Smooth muscle cell (in vitro differentiated cells): Measurements from ENCODE around the gene MGMT. TPM values are rescaled to one million over a fixed set of nuclear protein-coding genes. Genes with fewer than 3 reads are reported as not detected.

ENCODE experiments used
- DNase-seq: peaks from one replicate; lab custom pipeline; 2025; ENCODE audit not compliant: unreplicated experiment; lab: John Stamatoyannopoulos, UW
- H2AFZ ChIP-seq: fragments of 200-600 bp; sonication (generic); 2 replicates; pipeline ENCODE4 v1.6.0; 2016; ENCODE audit warnings: antibody characterized with exemption, low read depth, mild to moderate bottlenecking
- H3F3A ChIP-seq: fragments of 200-600 bp; sonication (generic); 2 replicates; pipeline ENCODE4 v1.6.0; 2017; ENCODE audit warnings: antibody characterized with exemption, low read depth
- H3K27ac ChIP-seq: fragments of 200-600 bp; sonication (generic); 2 replicates; pipeline ENCODE4 v1.5.1; 2016; ENCODE audit warnings: low read depth, mild to moderate bottlenecking
- H3K27me3 ChIP-seq: fragments of 200-600 bp; sonication (generic); 2 replicates; pipeline ENCODE4 v1.6.1; 2016; ENCODE audit warnings: low read depth, mild to moderate bottlenecking
- H3K36me3 ChIP-seq: fragments of 200-600 bp; sonication (generic); 2 replicates; pipeline ENCODE4 v1.5.1; 2016; ENCODE audit warnings: low read depth
- H3K4me1 ChIP-seq: fragments of 200-600 bp; sonication (generic); 2 replicates; pipeline ENCODE4 v1.5.1; 2016; ENCODE audit warnings: low read depth
- H3K4me2 ChIP-seq: fragments of 200-600 bp; sonication (generic); 2 replicates; pipeline ENCODE4 v1.6.0; 2016; ENCODE audit warnings: mild to moderate bottlenecking
- H3K4me3 ChIP-seq: fragments of 200-600 bp; sonication (generic); 2 replicates; pipeline ENCODE4 v1.5.1; 2016; ENCODE audit warnings: mild to moderate bottlenecking
- H3K79me2 ChIP-seq: fragments of 200-600 bp; sonication (generic); 2 replicates; pipeline ENCODE4 v1.6.0; 2016; ENCODE audit warnings: low read depth, mild to moderate bottlenecking
- H3K9ac ChIP-seq: fragments of 200-600 bp; sonication (generic); 2 replicates; pipeline ENCODE4 v1.6.0; 2016; ENCODE audit warnings: low read depth
- H3K9me3 ChIP-seq: fragments of 200-600 bp; sonication (generic); replicated peaks from 2 replicates; pipeline ENCODE4 v1.5.1; 2016; ENCODE audit warnings: low read depth
- H4K20me1 ChIP-seq: fragments of 200-600 bp; sonication (generic); 2 replicates; pipeline ENCODE4 v1.6.0; 2016; ENCODE audit warnings: low read depth
- WGBS: methylation state at CpG from one replicate; pipeline ENCODE4 v1.1.7; 2016; ENCODE audit warnings: low lambda C conversion rate; 5-methylcytosine and 5-hydroxymethylcytosine counted together
- polyA plus RNA-seq: library from polyadenylated mRNA; unstranded; fragments of >200 nt; fragmentation: Nextera tagmentation; extraction: Ambion mirVana; gene quantifications from 2 replicates; pipeline ENCODE4 v1.2.1, GENCODE V29; 2016
- total RNA-seq: library from RNA; depleted of rRNA; stranded (reverse); fragments of >200 nt; gene quantifications from 2 replicates; pipeline ENCODE4 v1.2.3, GENCODE V29; 2014
- TF ChIP-seq, protein P1 (sequence below): fragments of 200-600 bp; sonication (generic); IDR thresholded peaks from 2 replicates; pipeline ENCODE4 v1.5.1; 2017; ENCODE audit warnings: borderline replicate concordance, mild to moderate bottlenecking, antibody characterized with exemption; ENCODE audit not compliant: insufficient read depth, poor library complexity, severe bottlenecking

Gene MGMT
- total and polyA plus RNA-seq, 2 experiments from 2014 or later, result 21.0 to 33.0 TPM

DNA sequence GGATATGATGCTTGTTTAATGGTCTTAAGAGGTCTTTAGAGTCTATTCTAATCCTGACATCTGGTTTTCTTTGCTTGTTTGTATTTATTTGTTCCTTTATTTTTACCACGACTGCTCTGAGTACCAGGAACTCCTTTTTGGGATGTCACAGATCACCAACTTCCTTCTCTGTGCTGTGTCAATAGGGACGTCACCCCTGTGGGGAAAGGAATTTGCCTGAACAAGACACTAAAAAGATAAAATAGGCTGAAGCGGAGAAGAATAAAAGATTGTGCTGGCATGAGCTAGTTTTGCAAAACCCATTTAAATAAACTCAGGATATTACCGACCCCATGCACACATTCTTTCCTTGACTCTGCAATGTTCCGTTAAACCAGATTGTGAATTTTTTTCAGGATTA is 27.7 kb downstream of the MGMT start:
- peaks cover 16% of the 10 kb centered on the region for H3F3A ChIP-seq
- peaks cover 17% of the 10 kb centered on the region for H3K9me3 ChIP-seq
- H3K27ac ChIP-seq, result peak overlapping the region; percentile 62
- H2AFZ ChIP-seq, result no peak overlapping the region
- TF ChIP-seq, protein P1, sequence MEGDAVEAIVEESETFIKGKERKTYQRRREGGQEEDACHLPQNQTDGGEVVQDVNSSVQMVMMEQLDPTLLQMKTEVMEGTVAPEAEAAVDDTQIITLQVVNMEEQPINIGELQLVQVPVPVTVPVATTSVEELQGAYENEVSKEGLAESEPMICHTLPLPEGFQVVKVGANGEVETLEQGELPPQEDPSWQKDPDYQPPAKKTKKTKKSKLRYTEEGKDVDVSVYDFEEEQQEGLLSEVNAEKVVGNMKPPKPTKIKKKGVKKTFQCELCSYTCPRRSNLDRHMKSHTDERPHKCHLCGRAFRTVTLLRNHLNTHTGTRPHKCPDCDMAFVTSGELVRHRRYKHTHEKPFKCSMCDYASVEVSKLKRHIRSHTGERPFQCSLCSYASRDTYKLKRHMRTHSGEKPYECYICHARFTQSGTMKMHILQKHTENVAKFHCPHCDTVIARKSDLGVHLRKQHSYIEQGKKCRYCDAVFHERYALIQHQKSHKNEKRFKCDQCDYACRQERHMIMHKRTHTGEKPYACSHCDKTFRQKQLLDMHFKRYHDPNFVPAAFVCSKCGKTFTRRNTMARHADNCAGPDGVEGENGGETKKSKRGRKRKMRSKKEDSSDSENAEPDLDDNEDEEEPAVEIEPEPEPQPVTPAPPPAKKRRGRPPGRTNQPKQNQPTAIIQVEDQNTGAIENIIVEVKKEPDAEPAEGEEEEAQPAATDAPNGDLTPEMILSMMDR, result no peak
- no peak for DNase-seq
- H3K4me2 ChIP-seq, result peak overlapping the region; percentile 67
- peaks cover 6% of the 10 kb centered on the region for H4K20me1 ChIP-seq
- no peaks in the 10 kb centered on the region for H3K27me3 ChIP-seq
- peaks cover 5% of the 10 kb centered on the region for H3K36me3 ChIP-seq
- H3K79me2 ChIP-seq, result peaks cover 11% of the 10 kb centered on the region
- no peak overlapping the region for H3K9ac ChIP-seq
- H3K4me3 ChIP-seq, result no peak overlapping the region
- H3K4me1 ChIP-seq, result peaks cover 23% of the 10 kb centered on the region
- WGBS, result 11% methylated on average over 5 of the region's 5 CpGs

DNA sequence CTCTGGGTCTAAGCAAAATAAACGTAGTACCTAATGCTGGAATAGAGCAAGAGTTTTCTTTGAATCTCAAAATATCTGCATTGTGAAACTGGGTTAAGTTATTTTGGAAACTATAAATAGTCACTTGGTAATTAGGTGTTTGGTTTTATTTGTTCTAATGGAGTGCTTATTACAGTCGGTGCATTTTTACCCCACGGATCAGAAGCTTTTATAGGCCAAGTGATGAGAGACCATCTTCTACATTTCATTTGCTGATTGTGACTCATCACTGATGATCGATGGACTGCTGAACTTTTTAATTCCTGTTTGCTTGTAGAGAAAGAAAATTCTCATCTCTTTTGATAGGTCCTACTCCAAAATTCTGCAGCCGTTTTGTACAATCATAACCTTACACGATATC is 28.2 kb downstream of the MGMT start:
- Histone ChIP-seq H3K79me2 (peaks cover 8% of the 10 kb centered on the region), H3F3A (peaks cover 16% of the 10 kb centered on the region), H3K9ac (no peak overlapping the region), H3K27me3 (no peaks in the 10 kb centered on the region), H4K20me1 (peaks cover 6% of the 10 kb centered on the region), H3K27ac (peak overlapping the region; percentile 62), H2AFZ (no peak overlapping the region), H3K4me2 (peak overlapping the region; percentile 67), H3K36me3 (peaks cover 5% of the 10 kb centered on the region), H3K4me3 (no peak overlapping the region), H3K9me3 (peaks cover 12% of the 10 kb centered on the region), H3K4me1 (peaks cover 23% of the 10 kb centered on the region)
- DNase-seq, result no peak
- TF ChIP-seq, protein P1, result no peak
- WGBS, result 43% methylated on average over 6 of the region's 6 CpGs

DNA sequence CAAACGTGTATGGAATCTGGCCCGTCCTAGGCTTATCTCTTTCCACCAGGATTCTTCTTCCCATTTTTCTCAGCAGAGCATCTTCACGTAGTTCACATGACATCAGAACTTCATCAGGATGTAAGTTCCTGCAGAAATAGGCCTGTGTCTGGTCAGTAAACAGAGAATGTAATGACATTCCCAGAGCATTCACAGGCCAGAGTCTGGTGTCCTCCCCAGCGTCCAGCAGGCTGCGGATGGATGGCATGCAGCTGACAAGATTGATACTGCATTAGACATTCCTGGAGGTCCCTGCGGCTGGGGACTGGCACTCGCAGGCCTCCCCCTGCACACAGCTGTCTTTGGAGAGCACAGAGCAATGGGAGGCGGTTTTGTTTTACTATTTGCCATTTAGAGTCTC is 28.7 kb downstream of the MGMT start:
- Histone ChIP-seq H3K27ac (peak overlapping the region; percentile 62), H3K4me1 (peaks cover 23% of the 10 kb centered on the region), H3F3A (peaks cover 15% of the 10 kb centered on the region), H3K9me3 (peaks cover 10% of the 10 kb centered on the region), H3K9ac (no peak overlapping the region), H3K4me2 (peak overlapping the region; percentile 67), H3K36me3 (peaks cover 3% of the 10 kb centered on the region), H3K27me3 (no peaks in the 10 kb centered on the region), H4K20me1 (peaks cover 6% of the 10 kb centered on the region), H2AFZ (peak overlapping the region; percentile 10), H3K79me2 (peaks cover 4% of the 10 kb centered on the region), H3K4me3 (no peak overlapping the region)
- TF ChIP-seq, protein P1, result no peak
- no peak for DNase-seq
- 22% methylated on average over 8 of the region's 8 CpGs for WGBS

DNA sequence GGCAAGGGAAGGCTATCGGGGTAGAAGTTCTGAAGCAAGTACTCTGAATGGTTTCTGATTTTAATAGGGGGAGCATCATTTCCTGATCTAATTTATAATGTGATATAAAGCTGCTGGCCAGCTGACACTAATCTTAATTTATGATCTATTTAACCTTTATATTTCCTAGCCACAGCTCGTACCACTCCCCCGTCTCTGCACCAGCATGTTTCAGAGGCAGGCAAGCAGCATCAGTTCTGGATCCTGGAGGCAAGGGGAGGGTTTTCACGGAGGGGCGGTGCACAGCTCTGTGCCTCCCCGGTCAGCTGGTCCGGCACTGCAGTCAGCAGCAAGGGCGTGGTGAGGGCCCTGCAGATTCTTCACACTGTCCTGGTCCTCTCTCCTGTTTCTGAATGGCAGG is 30.0 kb downstream of the MGMT start:
- Histone ChIP-seq H4K20me1 (peaks cover 6% of the 10 kb centered on the region), H3F3A (peaks cover 10% of the 10 kb centered on the region), H3K4me1 (peaks cover 23% of the 10 kb centered on the region), H3K9me3 (peaks cover 3% of the 10 kb centered on the region), H3K27me3 (no peaks in the 10 kb centered on the region), H3K79me2 (peaks cover under 1% of the 10 kb centered on the region), H3K4me3 (no peak overlapping the region), H2AFZ (no peak overlapping the region), H3K27ac (no peak overlapping the region), H3K4me2 (no peak overlapping the region), H3K36me3 (no peaks in the 10 kb centered on the region), H3K9ac (no peak overlapping the region)
- TF ChIP-seq, protein P1, result no peak
- DNase-seq, result no peak
- WGBS, result 92% methylated on average over 8 of the region's 8 CpGs
